Effector memory CD4-positive, alpha-beta T cell (primary cell): ENCODE results near the gene CTXND1.

ENCODE experiments used
- DNase-seq, 3 donors: peaks; one replicate each; pipeline ENCODE4 v3.0.0-alpha.2; 2020
- H3K27ac ChIP-seq: 2 replicates; pipeline ENCODE4 v1.7.0; 2013; ENCODE audit warnings: mild to moderate bottlenecking, low read length, moderate library complexity; ENCODE audit not compliant: insufficient read depth, poor library complexity, severe bottlenecking
- H3K27me3 ChIP-seq: replicated peaks from 2 replicates; pipeline ENCODE4 v1.7.0; 2013; ENCODE audit warnings: mild to moderate bottlenecking, low read length; ENCODE audit not compliant: insufficient read depth, control insufficient read depth, poor library complexity, severe bottlenecking
- H3K36me3 ChIP-seq: 2 replicates; pipeline ENCODE4 v1.7.0; 2013; ENCODE audit warnings: mild to moderate bottlenecking, low read length, moderate library complexity; ENCODE audit not compliant: control insufficient read depth, insufficient read depth
- H3K4me1 ChIP-seq: 2 replicates; pipeline ENCODE4 v1.7.0; 2013; ENCODE audit warnings: low read length, mild to moderate bottlenecking; ENCODE audit not compliant: control insufficient read depth, insufficient read depth, poor library complexity, severe bottlenecking
- H3K4me3 ChIP-seq: 2 replicates; pipeline ENCODE4 v1.7.0; 2013; ENCODE audit warnings: low read length, low read depth, mild to moderate bottlenecking; ENCODE audit not compliant: insufficient read depth, poor library complexity, severe bottlenecking
- H3K9me3 ChIP-seq: 2 replicates; pipeline ENCODE4 v1.7.0; 2013; ENCODE audit warnings: mild to moderate bottlenecking, low read length, moderate library complexity; ENCODE audit not compliant: control insufficient read depth

The CTXND1 gene

DNA sequence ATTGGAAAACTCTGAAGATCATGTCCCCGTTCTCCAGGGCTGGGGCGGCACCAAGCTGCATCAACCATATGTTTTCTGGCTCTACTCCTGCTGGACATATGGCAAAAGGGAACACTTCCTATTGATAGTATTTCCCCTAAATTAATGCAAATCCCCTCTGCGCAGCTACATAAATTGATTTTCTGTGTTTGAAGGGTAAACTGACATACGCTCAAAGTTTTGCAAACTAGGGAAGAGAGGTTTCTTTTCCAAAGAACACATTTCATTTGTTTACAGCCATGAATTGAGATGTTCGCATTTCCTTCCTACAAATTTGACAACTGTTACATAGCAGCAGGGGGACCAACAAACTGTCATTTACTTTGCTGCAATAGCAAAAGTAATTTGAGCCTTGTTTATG, 35.9 kb downstream of the CTXND1 start:
- no peak for DNase-seq
- H3K36me3 ChIP-seq: no peaks in the 10 kb centered on the region
- no peaks in the 10 kb centered on the region for H3K4me1 ChIP-seq
- peaks cover 6% of the 10 kb centered on the region for H3K27me3 ChIP-seq
- no peak overlapping the region for H3K27ac ChIP-seq
- no peaks in the 10 kb centered on the region for H3K9me3 ChIP-seq
- no peak overlapping the region for H3K4me3 ChIP-seq

GRCh38 chr15:80214910-80215309, 37.1 kb downstream of the CTXND1 start:
- no peaks in the 10 kb centered on the region for H3K36me3 ChIP-seq
- H3K27ac ChIP-seq: no peak overlapping the region
- H3K4me3 ChIP-seq: no peak overlapping the region
- DNase-seq: no peak
- H3K4me1 ChIP-seq: no peaks in the 10 kb centered on the region
- H3K27me3 ChIP-seq: peaks cover 6% of the 10 kb centered on the region
- no peaks in the 10 kb centered on the region for H3K9me3 ChIP-seq

- Histone ChIP-seq H3K4me1 (no peaks in the 10 kb centered on the region), H3K4me3 (no peak overlapping the region), H3K27me3 (peaks cover 6% of the 10 kb centered on the region), H3K36me3 (no peaks in the 10 kb centered on the region), H3K9me3 (no peaks in the 10 kb centered on the region), H3K27ac (no peak overlapping the region)
- DNase-seq: no peak
These were observed 40.0 kb downstream of the CTXND1 start for GRCh38 chr15:80211976-80212375.

- DNase-seq: no peak
- Histone ChIP-seq H3K27ac (no peak overlapping the region), H3K9me3 (no peaks in the 10 kb centered on the region)
These were observed 41.1 kb downstream of the CTXND1 start for GRCh38 chr15:80210611-80211573.

DNA sequence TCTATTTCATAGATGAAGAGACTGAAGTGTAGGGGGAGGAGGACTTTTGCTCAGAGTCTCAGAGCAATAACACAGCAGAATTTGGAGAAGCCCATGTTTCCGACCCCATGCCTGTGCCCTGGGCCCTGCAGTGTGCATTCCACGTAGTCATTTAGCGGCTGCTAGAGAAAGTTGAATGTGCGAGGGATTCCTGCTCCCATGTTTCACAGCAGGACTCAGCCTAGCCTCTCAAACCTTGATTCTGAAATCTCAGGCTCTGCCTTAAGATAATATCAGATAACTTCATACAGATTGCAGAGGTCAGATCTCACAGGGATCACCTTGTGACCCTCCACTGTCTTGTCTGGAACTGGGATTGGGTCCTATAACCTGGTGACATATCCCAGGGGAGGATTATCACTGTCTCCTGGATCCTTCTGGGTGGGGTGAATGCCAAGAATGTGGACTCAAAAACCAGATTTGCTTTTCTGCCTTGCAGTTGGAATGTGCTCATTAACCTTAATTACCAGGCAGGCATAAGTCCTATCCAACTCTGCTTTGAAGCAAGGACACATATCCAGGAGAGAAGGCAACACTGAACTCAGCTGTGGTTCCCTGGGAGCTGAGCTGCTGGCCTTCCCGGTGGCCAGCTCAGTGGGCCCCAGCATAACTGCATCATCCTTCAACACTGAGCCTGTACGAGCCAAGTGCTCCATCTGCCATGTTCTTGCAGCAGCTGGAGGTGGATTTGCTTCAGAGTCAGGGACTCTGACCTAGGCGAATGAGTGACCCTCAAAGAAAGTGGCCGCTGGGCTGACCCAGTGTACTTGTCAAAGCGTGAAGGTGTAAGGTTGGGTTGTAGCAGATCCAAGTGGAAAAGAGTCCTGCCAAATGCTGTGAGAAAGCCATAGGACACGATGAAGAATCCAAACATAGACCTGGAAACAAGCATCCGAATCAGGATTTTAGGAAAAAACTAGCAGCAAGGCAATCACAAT, 43.0 kb downstream of the CTXND1 start:
- H3K9me3 ChIP-seq: no peaks in the 10 kb centered on the region
- no peak overlapping the region for H3K27ac ChIP-seq
- no peaks in the 10 kb centered on the region for H3K4me1 ChIP-seq
- no peaks in the 10 kb centered on the region for H3K36me3 ChIP-seq
- no peak for DNase-seq
- H3K4me3 ChIP-seq: no peak overlapping the region
- no peaks in the 10 kb centered on the region for H3K27me3 ChIP-seq

More at GRCh38 chr15:80210611-80211573, 41.1 kb downstream of the CTXND1 start:
- H3K27me3 ChIP-seq: peaks cover 6% of the 10 kb centered on the region
- no peak overlapping the region for H3K4me3 ChIP-seq
- no peaks in the 10 kb centered on the region for H3K36me3 ChIP-seq
- no peaks in the 10 kb centered on the region for H3K4me1 ChIP-seq

GRCh38 chr15:80207887-80208286, 44.1 kb downstream of the CTXND1 start:
- H3K27me3 ChIP-seq: no peaks in the 10 kb centered on the region

GRCh38 chr15:80204231-80204630, 47.8 kb downstream of the CTXND1 start:
- no peak for DNase-seq
- Histone ChIP-seq H3K27ac (no peak overlapping the region), H3K9me3 (no peaks in the 10 kb centered on the region), H3K36me3 (no peaks in the 10 kb centered on the region), H3K27me3 (no peaks in the 10 kb centered on the region), H3K4me3 (no peak overlapping the region), H3K4me1 (no peaks in the 10 kb centered on the region)

More at GRCh38 chr15:80207887-80208286, 44.1 kb downstream of the CTXND1 start:
- no peak for DNase-seq
- H3K9me3 ChIP-seq: no peaks in the 10 kb centered on the region
- H3K4me3 ChIP-seq: no peak overlapping the region
- no peaks in the 10 kb centered on the region for H3K36me3 ChIP-seq
- no peaks in the 10 kb centered on the region for H3K4me1 ChIP-seq
- no peak overlapping the region for H3K27ac ChIP-seq

DNA sequence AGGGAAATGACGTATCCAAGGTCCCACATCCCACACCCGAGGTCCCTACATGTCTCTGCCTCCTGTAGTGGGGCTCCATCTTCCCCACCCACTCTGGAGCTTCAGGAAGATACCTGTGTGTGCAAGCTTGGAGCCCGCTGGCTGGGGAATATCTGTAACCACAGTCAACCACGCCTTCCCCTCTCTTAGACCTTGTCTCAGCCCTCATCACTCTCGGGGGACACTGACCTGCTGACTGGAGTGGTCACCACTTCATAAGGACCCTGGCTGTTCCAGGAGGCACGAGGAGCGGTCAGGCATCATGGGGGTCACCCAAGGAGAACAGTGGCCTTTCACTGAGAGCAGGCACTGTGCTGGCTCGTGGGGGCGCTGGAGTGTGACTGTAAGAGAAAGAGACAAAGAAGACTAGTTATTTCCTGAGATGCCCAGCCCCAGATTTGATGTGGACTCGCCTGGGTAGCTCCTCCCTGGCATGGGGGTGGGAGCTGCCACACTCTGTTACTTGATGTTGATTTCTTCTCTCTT, 48.6 kb downstream of the CTXND1 start:
- no peaks in the 10 kb centered on the region for H3K36me3 ChIP-seq
- H3K4me3 ChIP-seq: no peak overlapping the region
- H3K27me3 ChIP-seq: no peaks in the 10 kb centered on the region

GRCh38 chr15:80202641-80203360, 49.2 kb downstream of the CTXND1 start:
- Histone ChIP-seq H3K4me3 (no peak overlapping the region), H3K36me3 (no peaks in the 10 kb centered on the region)
- DNase-seq: no peak

More for the DNA sequence above, 48.6 kb downstream of the CTXND1 start:
- Histone ChIP-seq H3K4me1 (no peaks in the 10 kb centered on the region), H3K27ac (no peak overlapping the region), H3K9me3 (no peaks in the 10 kb centered on the region)
- no peak for DNase-seq

More at GRCh38 chr15:80202641-80203360, 49.2 kb downstream of the CTXND1 start:
- Histone ChIP-seq H3K27ac (no peak overlapping the region), H3K4me1 (no peaks in the 10 kb centered on the region), H3K27me3 (no peaks in the 10 kb centered on the region), H3K9me3 (no peaks in the 10 kb centered on the region)
